Glutamatergic neuron (in vitro differentiated cells): ENCODE measurements around the gene ULK4. TPM values are rescaled to one million over a fixed set of nuclear protein-coding genes. Genes with fewer than 3 reads are reported as not detected.

Experiments used
- DNase-seq: peaks from one replicate; pipeline ENCODE4 v3.0.0; 2022
- H3K27ac Mint-ChIP-seq: one replicate; pipeline ENCODE4 v1.8.0; 2020; ENCODE audit warnings: mild to moderate bottlenecking, mixed read lengths, inconsistent platforms; ENCODE audit not compliant: unreplicated experiment
- H3K27me3 Mint-ChIP-seq: one replicate; pipeline ENCODE4 v1.8.0; 2020; ENCODE audit warnings: mild to moderate bottlenecking, moderate library complexity, mixed read lengths, inconsistent platforms; ENCODE audit not compliant: unreplicated experiment
- H3K36me3 Mint-ChIP-seq: one replicate; pipeline ENCODE4 v1.8.0; 2020; ENCODE audit warnings: mild to moderate bottlenecking, mixed read lengths, inconsistent platforms; ENCODE audit not compliant: unreplicated experiment
- H3K4me1 Mint-ChIP-seq: one replicate; pipeline ENCODE4 v1.8.0; 2020; ENCODE audit warnings: mild to moderate bottlenecking, low read depth, mixed read lengths, inconsistent platforms; ENCODE audit not compliant: unreplicated experiment
- H3K4me3 Mint-ChIP-seq: one replicate; pipeline ENCODE4 v1.8.0; 2020; ENCODE audit warnings: mild to moderate bottlenecking, mixed read lengths, inconsistent platforms; ENCODE audit not compliant: unreplicated experiment
- H3K9me3 Mint-ChIP-seq: one replicate; pipeline ENCODE4 v1.8.0; 2020; ENCODE audit warnings: mild to moderate bottlenecking, moderate library complexity, mixed read lengths, inconsistent platforms; ENCODE audit not compliant: unreplicated experiment
- CTCF ChIP-seq: fragments of 200-600 bp; sonication (generic); IDR thresholded peaks from one replicate; pipeline ENCODE4 v1.5.0; 2021; ENCODE audit not compliant: partially characterized antibody, unreplicated experiment
- total RNA-seq: library from RNA; stranded (reverse); fragmentation: NEBNext Ultra II Directional; extraction: Animal tissue kit (Norgen Biotek cat#: 25700); gene quantifications from one replicate; pipeline ENCODE4 v1.2.1, GENCODE V29; 2021; ENCODE audit not compliant: unreplicated experiment

ULK4 gene
- total RNA-seq, 1 donor from 2014 or later = 9.7 TPM

GRCh38 chr3:41430391-41430790, 531.5 kb downstream of the ULK4 start:
- Mint-ChIP-seq H3K4me1 (peaks cover 1% of the 10 kb centered on the region), H3K27ac (no peak overlapping the region), H3K9me3 (peaks cover 4% of the 10 kb centered on the region), H3K27me3 (no peaks in the 10 kb centered on the region), H3K36me3 (peaks cover 5% of the 10 kb centered on the region), H3K4me3 (no peak overlapping the region)
- no peak for DNase-seq
- no peak for TF ChIP-seq CTCF

- Mint-ChIP-seq H3K4me1 (peaks cover 1% of the 10 kb centered on the region), H3K4me3 (no peak overlapping the region), H3K27ac (peak overlapping the region; percentile 34), H3K27me3 (no peaks in the 10 kb centered on the region), H3K36me3 (peaks cover 5% of the 10 kb centered on the region), H3K9me3 (peaks cover 2% of the 10 kb centered on the region)
- DNase-seq = no peak
- TF ChIP-seq CTCF = no peak
These were observed 535.4 kb downstream of the ULK4 start for GRCh38 chr3:41426485-41426884.

GRCh38 chr3:41424543-41425300, 537.2 kb downstream of the ULK4 start:
- no peak overlapping the region for H3K4me3 Mint-ChIP-seq
- no peaks in the 10 kb centered on the region for H3K27me3 Mint-ChIP-seq
- H3K36me3 Mint-ChIP-seq = peaks cover 5% of the 10 kb centered on the region
- no peak for TF ChIP-seq CTCF
- H3K27ac Mint-ChIP-seq = no peak overlapping the region
- peaks cover 1% of the 10 kb centered on the region for H3K4me1 Mint-ChIP-seq
- no peaks in the 10 kb centered on the region for H3K9me3 Mint-ChIP-seq
- no peak for DNase-seq

GRCh38 chr3:41419809-41420208, 542.1 kb downstream of the ULK4 start:
- H3K27ac Mint-ChIP-seq = no peak overlapping the region
- no peak overlapping the region for H3K4me3 Mint-ChIP-seq
- peaks cover 3% of the 10 kb centered on the region for H3K27me3 Mint-ChIP-seq
- TF ChIP-seq CTCF = no peak
- H3K4me1 Mint-ChIP-seq = peaks cover 4% of the 10 kb centered on the region
- H3K36me3 Mint-ChIP-seq = no peaks in the 10 kb centered on the region
- no peak for DNase-seq
- peaks cover 4% of the 10 kb centered on the region for H3K9me3 Mint-ChIP-seq

- H3K27ac Mint-ChIP-seq = no peak overlapping the region
- DNase-seq = no peak
- peaks cover 4% of the 10 kb centered on the region for H3K4me1 Mint-ChIP-seq
- no peak for TF ChIP-seq CTCF
- peaks cover 3% of the 10 kb centered on the region for H3K27me3 Mint-ChIP-seq
- no peaks in the 10 kb centered on the region for H3K36me3 Mint-ChIP-seq
- no peak overlapping the region for H3K4me3 Mint-ChIP-seq
- peaks cover 4% of the 10 kb centered on the region for H3K9me3 Mint-ChIP-seq
These were observed 542.8 kb downstream of the ULK4 start for GRCh38 chr3:41418961-41419691.
